BJ (cell line): Measurements from ENCODE around the gene PPP1CA. TPM values are rescaled to one million over a fixed set of nuclear protein-coding genes. Genes with fewer than 3 reads are reported as not detected.

Experiments used
- CTCF ChIA-PET: fragments of 350-600 bp; formaldehyde crosslinking; extraction: SDS; loops from one replicate; lab custom pipeline; 2021; ENCODE audit warnings: antibody characterized with exemption, inconsistent platforms; lab: Yijun Ruan, JAX
- POLR2A ChIA-PET: fragments of 300-600 bp; sonication (Branson Sonifier 250); formaldehyde crosslinking; extraction: SDS; loops from one replicate; lab custom pipeline; 2021; ENCODE audit warnings: antibody characterized with exemption; lab: Charles Lee
- DNase-seq: peaks from one replicate; pipeline ENCODE4 v3.0.0-alpha.2; 2011; ENCODE audit warnings: low read depth
- H3K27me3 ChIP-seq: 2 replicates; pipeline ENCODE4 v1.6.0; 2011; ENCODE audit warnings: low read length; ENCODE audit not compliant: control insufficient read depth, insufficient read depth
- H3K36me3 ChIP-seq: 2 replicates; pipeline ENCODE4 v1.5.1; 2011; ENCODE audit warnings: low read length; ENCODE audit not compliant: control insufficient read depth, insufficient read depth
- H3K4me3 ChIP-seq: 2 replicates; pipeline ENCODE4 v1.5.1; 2011; ENCODE audit warnings: low read depth, mild to moderate bottlenecking, control low read depth, low read length
- CTCF ChIP-seq: IDR thresholded peaks from 2 replicates; pipeline ENCODE4 v1.5.1; 2011; ENCODE audit warnings: low read depth, mild to moderate bottlenecking, control low read depth, inconsistent platforms, low read length, moderate library complexity; ENCODE audit not compliant: insufficient read depth
- polyA plus RNA-seq: library from polyadenylated mRNA; depleted of rRNA; stranded (reverse); fragments of >200 nt; gene quantifications from 2 replicates; pipeline ENCODE4 v1.2.3, GENCODE V29; 2011

PPP1CA gene
- polyA plus RNA-seq, 1 experiment, result 233 TPM

GRCh38 chr11:67375320-67376055, 26.2 kb downstream of the PPP1CA start:
- peaks cover 2% of the 10 kb centered on the region for H3K36me3 ChIP-seq
- ChIA-PET POLR2A (interaction anchor here (0.6 to 0.7 kb wide), 2 partner anchors 22 to 180 kb away, joined by 12 to 13 read pairs; no protein-coding TSS in a partner anchor), CTCF (interaction anchor here (1.1 to 24.6 kb wide), 5 partner anchors 17 to 113 kb away, joined by 4 to 892 read pairs (median 10); partner anchors contain the start of genes GRK2, POLD4 and PPP1CA)
- no peak overlapping the region for H3K4me3 ChIP-seq
- DNase-seq, result no peak
- no peak for TF ChIP-seq CTCF
- no peaks in the 10 kb centered on the region for H3K27me3 ChIP-seq

- CTCF ChIA-PET, result interaction anchor here (1.1 to 24.6 kb wide), 6 partner anchors 7 to 57 kb away, joined by 3 to 892 read pairs (median 40); partner anchors contain the start of genes POLD4 and PPP1CA
- H3K36me3 ChIP-seq, result peaks cover 2% of the 10 kb centered on the region
- TF ChIP-seq CTCF, result no peak
- peak overlapping the region; percentile 20 for H3K4me3 ChIP-seq
- POLR2A ChIA-PET, result interaction anchor here (0.6 to 1.5 kb wide), 4 partner anchors 21 to 179 kb away, joined by 5 to 23 read pairs (median 12); partner anchors contain the start of gene PPP1CA
- no peak for DNase-seq
- H3K27me3 ChIP-seq, result no peaks in the 10 kb centered on the region
These were observed 26.9 kb downstream of the PPP1CA start for GRCh38 chr11:67374571-67375281.

GRCh38 chr11:67373648-67374570, 27.7 kb downstream of the PPP1CA start:
- Histone ChIP-seq H3K4me3 (peak overlapping the region; percentile 72), H3K36me3 (peaks cover 2% of the 10 kb centered on the region), H3K27me3 (no peaks in the 10 kb centered on the region)
- ChIA-PET POLR2A (interaction anchor here (0.5 to 1.5 kb wide), 6 partner anchors 18 to 88 kb away, joined by 3 to 23 read pairs (median 6); partner anchors contain the start of genes PPP1CA and RAD9A), CTCF (interaction anchor here (1.1 to 24.6 kb wide), 7 partner anchors 8 to 132 kb away, joined by 3 to 892 read pairs (median 3); partner anchors contain the start of genes POLD4 and PPP1CA)
- TF ChIP-seq CTCF, result peak; percentile 45
- DNase-seq, result peak; percentile 89

- TF ChIP-seq CTCF, result no peak
- ChIA-PET POLR2A (interaction anchor here (0.5 to 1.5 kb wide), 4 partner anchors 18 to 56 kb away, joined by 3 to 23 read pairs (median 6); partner anchors contain the start of genes PPP1CA and RAD9A), CTCF (interaction anchor here (1.1 to 24.6 kb wide), 6 partner anchors 9 to 133 kb away, joined by 3 to 892 read pairs (median 40); partner anchors contain the start of genes POLD4 and PPP1CA)
- Histone ChIP-seq H3K4me3 (peak within 1 kb of the TSS; percentile 72), H3K27me3 (no peaks in the 10 kb centered on the region), H3K36me3 (peaks cover 2% of the 10 kb centered on the region)
- no peak for DNase-seq
These were observed 28.5 kb downstream of the PPP1CA start, which contains the start of gene CLCF1 for GRCh38 chr11:67372993-67373647. Gene CLCF1 (minus strand): TSS chr11:67373598. CDS start chr11:67373539, 59 bp downstream.
